ENCODE data around the gene OSBPL10.
"Not testable (repeated sequence)": the region's sequence is repeated elsewhere in the genome, so short reads cannot be mapped to it uniquely, and the experiment has no call there.

OSBPL10 gene

DNA sequence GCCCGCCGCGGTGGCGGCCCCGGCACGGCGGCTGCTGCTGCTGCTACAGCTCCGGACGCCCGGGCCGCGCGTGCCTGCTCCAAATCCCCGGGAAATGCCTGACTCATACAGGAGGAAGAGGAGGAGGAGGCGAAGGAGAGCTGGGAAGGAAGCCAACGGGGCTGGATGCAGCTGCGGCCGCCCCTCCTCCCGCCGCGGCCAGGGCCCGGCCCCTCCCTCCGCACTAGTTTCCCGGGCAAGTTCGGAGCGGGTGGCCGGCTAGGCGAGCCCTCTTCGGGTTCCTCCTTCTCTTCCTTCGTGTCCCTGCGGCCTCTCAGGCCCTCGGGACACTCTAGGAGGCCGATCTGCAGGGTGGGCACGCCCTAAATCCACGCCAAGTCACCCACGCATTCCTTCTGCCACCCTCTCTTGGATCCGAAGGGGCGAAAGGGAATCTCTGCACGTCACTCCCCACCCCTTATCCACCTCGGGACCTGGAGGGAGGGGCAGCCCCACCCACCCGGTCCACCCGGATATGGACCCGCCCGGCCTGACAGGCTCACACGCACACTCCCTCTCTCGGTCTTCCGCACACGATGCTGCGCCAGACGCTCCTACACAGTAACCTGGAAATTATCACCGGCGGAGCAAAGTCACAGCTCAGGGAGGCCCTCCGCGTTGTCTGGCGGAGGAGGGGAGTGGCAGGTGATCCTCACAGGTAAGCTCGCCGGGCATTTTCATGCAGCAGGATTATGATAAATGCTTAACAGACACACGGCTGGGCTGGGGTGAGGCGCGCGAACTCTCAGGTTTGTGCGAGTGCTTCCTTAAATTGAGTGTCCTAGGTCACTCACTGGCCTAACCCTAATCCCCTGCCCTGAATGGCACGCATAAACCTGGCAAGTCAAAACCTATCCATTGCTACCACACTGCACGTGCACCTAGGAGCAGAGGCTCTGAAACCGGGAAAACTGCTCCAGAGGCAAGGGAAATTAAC lies at the start of gene OSBPL10, which contains the start of gene ZNF860:
OSBPL10 (minus strand) TSS at position 57 of the 976 bp plus-strand sequence. CDS start 83 bp downstream, outside the sequence.
ZNF860 (plus strand) TSS at position 545 of the 976 bp plus-strand sequence. CDS start 7,330 bp downstream, outside the sequence.
- peak; percentile 32 for DNase-seq

GRCh38 chr3:32026593-32026992 lies 45.5 kb upstream of the OSBPL10 start:
- DNase-seq, result no peak

DNA sequence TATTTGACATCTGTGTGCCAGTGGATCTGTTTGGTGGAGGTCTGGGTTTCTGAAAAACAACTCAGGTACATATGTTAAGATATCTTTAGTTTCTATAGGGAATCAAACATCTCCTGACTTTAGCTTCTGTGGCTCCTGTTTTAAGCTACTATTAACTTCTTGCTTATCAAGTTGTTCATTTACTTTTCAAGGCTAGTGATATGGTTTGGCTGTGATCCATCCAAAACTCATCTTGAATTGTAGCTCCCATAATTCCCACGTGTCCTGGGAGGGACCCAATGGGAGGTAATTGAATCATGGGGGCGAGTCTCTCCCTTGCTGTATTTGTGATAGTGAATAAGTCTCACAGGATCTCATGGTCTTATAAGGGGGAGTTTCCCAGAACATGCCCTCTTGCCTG lies 41.9 kb upstream of the OSBPL10 start:
- DNase-seq, result no peak

DNA sequence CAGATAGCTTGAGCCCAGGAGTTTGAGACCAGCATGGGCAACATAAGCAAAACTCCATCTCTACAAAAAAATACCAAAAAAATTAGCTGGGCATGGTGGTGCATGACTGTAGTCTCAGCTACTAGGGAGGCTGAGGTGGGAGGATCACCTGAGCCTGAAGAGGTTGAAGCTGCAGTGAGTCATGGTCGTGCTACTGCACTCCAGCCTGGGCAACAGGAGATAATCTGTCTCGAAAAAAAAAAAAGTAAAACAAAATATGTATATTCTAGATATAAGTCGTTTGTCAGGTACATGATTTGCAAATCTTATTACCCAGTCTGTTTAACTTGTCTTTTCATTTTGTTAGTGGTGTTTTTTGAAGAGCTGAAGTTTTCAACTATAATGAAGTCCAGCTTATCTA lies 40.7 kb upstream of the OSBPL10 start:
- DNase-seq, result no peak

- DNase-seq, result no peak
These were observed 40.1 kb upstream of the OSBPL10 start for GRCh38 chr3:32021155-32021554.

DNA sequence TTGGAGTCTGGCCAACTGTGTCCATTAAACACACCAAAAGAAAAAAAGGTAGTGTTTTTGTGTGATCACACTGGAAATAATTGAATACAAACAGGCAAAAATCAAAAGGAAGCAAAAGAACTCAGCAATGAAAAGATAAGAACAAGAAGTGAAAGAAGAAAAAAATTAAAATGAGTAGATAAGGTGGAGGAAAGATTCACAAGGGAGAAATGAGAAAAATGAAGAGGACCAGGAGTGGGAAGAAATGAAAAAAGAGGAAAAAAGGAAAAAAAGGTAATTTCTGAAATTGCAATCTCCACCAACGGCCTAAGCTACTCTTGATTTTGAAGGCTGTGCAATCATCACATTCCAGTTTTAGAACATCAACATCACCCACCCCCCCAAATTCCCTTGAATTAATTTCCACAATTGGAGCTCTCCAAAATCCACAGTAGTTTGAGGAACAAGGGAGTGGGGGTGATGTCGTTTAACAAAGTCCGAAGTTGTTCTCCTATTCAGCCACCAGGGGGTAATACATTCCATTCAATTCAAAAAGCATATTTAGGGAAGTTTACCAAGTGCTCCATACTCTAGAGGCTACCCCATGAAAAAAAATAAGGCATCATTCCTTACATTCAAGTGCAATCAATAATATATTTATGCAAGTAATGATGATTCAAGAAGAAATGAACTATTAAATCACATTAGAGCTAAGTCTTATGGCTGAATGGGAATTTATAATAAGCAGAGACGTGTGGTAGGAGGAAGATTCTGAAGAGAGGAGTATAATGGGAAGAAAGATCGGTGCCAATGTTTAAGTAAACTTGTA lies 37.9 kb upstream of the OSBPL10 start:
- no peak for DNase-seq

DNA sequence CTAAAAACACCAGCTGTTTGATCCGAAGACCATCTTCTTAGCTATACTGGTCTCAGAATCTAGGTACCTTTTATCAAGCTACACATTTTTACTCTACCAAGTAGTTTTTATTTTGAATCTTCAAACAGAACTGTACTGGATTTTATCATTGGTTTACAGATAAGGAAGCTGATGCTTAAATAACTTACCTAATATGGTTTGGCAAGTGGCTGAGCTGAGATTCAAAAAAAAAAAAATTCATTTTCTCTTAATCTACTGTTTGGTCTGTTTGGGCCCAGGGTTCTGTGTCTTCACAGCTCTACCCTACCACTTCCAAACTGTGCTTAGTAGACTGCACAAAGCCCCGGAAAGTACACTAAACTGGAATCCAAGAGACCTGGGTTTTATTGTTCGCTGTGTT lies 36.2 kb upstream of the OSBPL10 start:
- no peak for DNase-seq

- not testable (repeated sequence) for DNase-seq
These were observed 34.6 kb upstream of the OSBPL10 start for GRCh38 chr3:32015638-32016037.

- DNase-seq, result not testable (repeated sequence)
These were observed 29.6 kb upstream of the OSBPL10 start for GRCh38 chr3:32010699-32011098.

DNA sequence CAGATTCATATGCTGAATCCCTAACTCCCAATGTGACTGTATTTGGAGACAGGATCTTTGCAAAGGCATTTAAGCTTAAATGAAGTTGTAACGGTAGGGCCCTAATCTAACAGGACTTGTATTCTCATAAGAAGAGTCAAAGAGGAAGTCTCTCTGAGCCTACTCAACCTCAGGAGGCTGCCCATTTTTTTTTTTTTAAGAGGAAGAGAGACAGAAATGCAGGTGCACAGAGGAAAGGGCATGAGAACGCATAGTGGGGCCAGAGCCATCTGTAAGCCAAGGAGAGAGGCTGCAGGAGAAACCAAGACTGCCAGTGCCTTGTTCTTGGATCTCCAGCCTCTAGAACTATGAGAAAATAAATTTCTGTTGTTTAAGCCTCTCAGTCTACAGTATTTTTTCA lies 28.9 kb upstream of the OSBPL10 start:
- DNase-seq, result no peak

- DNase-seq, result no peak
These were observed 28.0 kb upstream of the OSBPL10 start for GRCh38 chr3:32009101-32009500.

DNA sequence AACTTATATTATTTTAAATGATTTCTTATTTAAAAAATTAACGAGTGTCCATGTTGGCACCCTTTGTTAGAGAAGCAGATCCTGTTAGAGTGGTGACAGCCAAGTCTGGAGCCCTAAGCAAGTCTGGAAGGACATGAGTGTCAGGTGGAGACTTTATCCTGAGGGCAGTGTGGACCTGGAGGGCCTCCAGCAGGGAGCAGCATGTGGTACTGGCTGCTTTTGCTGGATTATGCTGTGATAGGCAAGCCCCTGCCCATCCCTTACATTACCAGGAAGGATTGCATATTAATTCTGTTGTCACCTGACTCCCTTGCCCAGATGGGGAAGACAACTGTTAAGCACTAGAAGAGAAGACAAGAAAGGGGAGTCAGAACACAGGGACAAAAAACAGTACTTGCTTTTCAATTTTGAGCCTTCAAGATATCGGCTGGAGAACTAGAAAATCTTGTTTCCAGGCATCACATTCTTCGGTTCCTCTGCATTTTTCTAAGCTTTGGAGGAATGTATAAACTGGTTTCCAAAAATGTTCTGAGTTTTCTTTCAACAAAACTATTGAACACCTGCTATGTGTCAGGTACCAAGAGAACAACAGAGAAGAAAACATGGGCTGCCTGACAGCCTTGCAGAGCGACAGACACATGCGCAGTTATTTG lies 23.2 kb upstream of the OSBPL10 start:
- DNase-seq, result no peak

- no peak for DNase-seq
These were observed 22.3 kb upstream of the OSBPL10 start for GRCh38 chr3:32003380-32003779.

DNA sequence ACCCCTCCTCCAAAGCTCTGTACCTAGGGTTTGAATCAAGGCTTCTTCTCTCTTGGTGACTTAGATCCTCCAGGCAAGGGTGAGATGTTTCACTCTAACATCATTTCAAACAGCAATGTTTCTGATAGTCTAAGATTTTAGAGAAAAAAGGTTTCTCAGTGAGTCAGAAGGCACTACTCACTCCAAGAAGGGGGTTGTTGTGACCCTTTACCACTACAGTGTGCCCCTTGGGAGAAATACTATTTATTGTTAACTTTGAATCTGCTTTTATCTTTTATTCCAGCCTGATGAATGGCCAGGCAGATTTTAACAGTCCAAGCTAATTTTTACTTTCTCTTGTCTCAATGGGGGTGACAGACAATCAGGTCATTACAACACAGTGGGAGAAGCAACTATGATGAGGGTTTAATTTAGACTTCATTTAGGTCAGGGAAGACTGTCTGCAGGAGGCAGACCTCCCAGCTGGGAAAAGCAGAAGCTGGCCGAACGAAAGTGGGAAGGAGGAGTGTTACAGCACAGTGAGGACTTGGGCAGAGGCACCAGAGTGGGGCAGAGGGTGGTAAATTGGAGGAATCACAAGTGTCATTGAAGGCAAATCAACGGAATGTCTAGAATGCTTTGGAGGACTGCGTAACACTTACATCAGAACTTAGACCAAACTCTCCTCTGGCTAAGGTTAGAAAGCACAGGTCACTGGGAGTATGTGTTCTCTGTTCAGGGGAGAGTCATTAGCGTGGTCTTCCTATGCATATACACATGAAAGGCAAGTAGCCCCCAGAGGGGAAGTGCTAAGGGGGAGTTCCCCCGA lies 21.7 kb upstream of the OSBPL10 start:
- no peak for DNase-seq

DNA sequence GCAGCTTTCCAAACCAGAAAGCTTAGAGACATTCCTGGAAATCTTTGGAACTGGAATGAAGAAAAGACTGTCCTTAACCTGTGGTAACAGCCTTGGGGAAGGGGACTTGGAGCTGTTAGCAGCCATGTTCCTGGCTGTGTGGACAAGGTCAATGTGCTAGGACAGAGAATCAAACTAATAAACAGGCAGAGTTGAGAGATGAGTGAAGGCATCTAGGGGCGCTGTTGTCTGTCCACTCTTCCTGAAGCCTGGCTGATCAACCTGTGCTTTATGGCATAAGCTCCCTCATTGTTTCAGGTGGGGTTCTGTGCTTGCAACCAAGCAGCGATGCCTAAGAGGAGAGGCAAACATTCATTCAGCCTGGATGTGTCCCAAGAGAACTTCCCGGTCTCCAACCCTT lies 19.8 kb upstream of the OSBPL10 start:
- no peak for DNase-seq

DNA sequence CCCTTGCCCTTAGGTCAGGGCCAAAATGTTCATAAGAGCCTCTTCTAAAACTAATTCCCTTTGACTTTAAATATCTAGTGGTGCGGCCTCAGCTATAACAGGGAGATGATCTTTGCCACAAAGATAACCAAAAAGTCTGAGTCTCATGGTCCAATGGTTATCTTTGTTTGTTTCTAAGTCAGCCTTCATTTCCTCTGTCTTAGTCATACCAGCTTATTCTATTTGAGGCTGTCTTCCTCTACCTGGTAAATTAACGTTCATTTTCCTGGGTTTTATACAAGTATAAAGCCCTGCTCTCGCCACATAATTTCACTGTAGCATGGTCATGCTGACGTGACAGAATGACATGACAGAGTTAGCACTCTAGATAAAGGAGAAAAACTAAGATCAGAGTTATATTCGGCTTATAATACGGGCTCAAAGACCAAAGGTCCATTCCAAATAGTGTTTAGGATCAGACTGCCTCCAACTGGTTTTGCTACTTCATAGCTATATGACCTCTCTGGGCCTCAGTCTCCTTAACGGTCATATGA lies 18.9 kb upstream of the OSBPL10 start:
- no peak for DNase-seq

DNA sequence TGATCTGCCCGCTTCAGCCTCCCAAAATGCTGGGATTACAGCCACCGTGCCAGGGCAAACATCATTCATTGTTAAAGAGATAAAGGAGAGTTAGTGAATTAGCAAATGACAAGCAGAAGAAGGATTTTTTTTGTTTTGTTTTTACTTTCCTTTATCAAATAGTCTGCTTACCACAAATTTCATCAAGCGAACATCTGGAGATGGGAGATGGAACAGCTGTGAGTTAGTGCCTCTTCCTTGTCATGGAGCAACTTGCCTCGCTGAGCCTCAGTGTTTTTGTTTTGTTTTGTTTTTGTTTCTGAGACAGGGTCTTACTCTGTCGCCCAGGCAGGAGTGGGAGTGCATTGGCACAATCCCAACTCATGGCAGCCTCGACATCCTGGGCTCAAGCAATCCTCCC lies 16.4 kb upstream of the OSBPL10 start:
- DNase-seq, result no peak

DNA sequence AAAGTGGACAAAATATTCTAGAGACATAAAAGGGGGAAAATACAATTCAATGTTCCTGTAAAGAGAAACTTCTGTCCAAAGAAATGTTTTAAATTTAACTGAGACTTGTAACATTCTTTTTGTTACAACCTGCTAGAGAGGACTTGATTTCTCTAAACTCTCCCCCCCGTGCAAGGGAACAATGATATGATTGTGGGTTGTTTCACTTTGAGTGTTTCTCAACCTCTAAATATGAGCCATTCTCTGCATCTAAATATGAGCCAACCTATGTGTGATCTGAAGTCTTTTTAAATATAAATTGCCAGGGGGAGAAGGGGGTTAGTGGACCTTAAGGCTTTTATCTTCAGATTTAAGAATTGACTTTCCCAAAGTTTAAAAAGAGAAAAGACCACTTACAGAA lies 15.1 kb upstream of the OSBPL10 start:
- no peak for DNase-seq

GRCh38 chr3:31995026-31995425 lies 14.0 kb upstream of the OSBPL10 start:
- not testable (repeated sequence) for DNase-seq

DNA sequence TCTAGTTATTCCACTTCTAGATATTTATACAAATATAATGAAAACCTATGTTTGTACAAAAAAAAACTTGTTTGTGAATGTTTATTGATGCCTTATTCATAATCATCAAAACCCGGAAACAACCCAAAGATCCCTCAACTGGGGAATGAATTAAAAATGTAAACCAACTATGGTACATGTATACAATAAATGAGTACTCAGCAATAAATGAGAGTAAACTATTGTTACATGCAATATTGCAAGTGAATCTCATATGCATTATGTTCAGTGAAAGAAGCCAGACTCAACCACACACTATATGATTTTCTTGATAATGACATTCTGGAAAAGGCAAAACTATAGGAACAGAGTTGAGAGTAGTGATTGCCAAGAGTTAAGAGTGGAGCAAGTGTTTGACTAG lies 12.8 kb upstream of the OSBPL10 start:
- no peak for DNase-seq

DNA sequence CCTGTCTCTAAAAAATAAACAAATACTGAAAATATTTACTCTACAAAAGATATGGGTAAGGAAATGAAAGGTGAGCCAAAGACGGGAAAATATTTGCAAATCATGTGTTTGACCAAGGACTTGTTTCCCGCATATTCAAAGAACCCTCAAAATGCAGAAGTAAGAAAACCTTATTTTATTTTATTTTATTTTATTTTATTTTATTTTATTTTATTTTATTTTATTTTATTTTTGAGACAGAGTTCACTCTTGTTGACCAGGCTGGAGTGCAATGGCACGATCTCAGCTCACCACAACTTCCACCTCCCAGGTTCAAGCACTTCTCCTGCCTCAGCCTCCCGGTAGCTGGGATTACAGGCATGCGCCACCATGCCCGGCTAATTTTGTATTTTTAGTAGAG lies 11.9 kb upstream of the OSBPL10 start:
- not testable (repeated sequence) for DNase-seq

- DNase-seq, result no peak
These were observed 7.2 kb upstream of the OSBPL10 start for GRCh38 chr3:31988271-31988670.

Measured in activated naive CD4-positive, alpha-beta T cell treated with Interleukin-2 at 50 U/mL for 16 hours (primary cell).